Endothelial cell of umbilical vein (primary cell): Measurements from ENCODE around the gene ICAM1. TPM values are rescaled to one million over a fixed set of nuclear protein-coding genes. Genes with fewer than 3 reads are reported as not detected.

Experiments
- BruUV-seq: library from RNA; stranded (reverse); fragments of 400-500 nt; replicated peaks from 2 replicates; lab custom pipeline; 2021; lab: Mats Ljungman, UMichigan
- CTCF ChIA-PET: fragments of 300-600, 350-600 bp; sonication (Branson Sonifier 250); formaldehyde crosslinking; loops from one replicate; lab custom pipeline; 2021; ENCODE audit warnings: antibody characterized with exemption, inconsistent platforms; lab: Charles Lee
- POLR2A ChIA-PET: fragments of 300-600, 350-600 bp; sonication (Branson Sonifier 250); formaldehyde crosslinking; loops from one replicate; lab custom pipeline; 2021; ENCODE audit warnings: antibody characterized with exemption, inconsistent platforms; lab: Charles Lee
- DNase-seq: peaks from one replicate; pipeline ENCODE4 v3.0.0-alpha.2; 2011; ENCODE audit warnings: low read depth, low spot score
- FAIRE-seq: peaks from 2 replicates; lab custom pipeline; 2011; peaks lifted over from hg19 to GRCh38; lab: Jason Lieb, UNC
- H2AFZ ChIP-seq: 2 replicates; pipeline ENCODE4 v1.6.0; 2012; ENCODE audit warnings: low read depth, low read length, control low read depth, inconsistent platforms
- H3K27ac ChIP-seq: 2 replicates; pipeline ENCODE4 v1.5.1; 2011; ENCODE audit warnings: low read depth, mild to moderate bottlenecking, control low read depth, low read length, moderate library complexity; ENCODE audit not compliant: insufficient read depth
- H3K27me3 ChIP-seq, 2 experiments: 2 replicates each; pipeline versions ENCODE4 v1.6.0 to v1.6.1; 2011; ENCODE audit warnings: low read length in 2 of 2, mixed read lengths in 1 of 2; ENCODE audit not compliant: control insufficient read depth in 2 of 2, insufficient read depth in 2 of 2
- H3K36me3 ChIP-seq, 2 experiments: 2 replicates in 1 of 2; 3 replicates in 1 of 2; pipeline ENCODE4 v1.5.1; 2011; ENCODE audit warnings: low read length in 2 of 2, mild to moderate bottlenecking in 1 of 2, moderate library complexity in 1 of 2; ENCODE audit not compliant: control insufficient read depth in 2 of 2, insufficient read depth in 2 of 2; ENCODE audit errors: extremely low read depth in 1 of 2
- H3K4me1 ChIP-seq: 3 replicates; pipeline ENCODE4 v1.5.1; 2011; ENCODE audit warnings: mild to moderate bottlenecking, low read length; ENCODE audit not compliant: control insufficient read depth, insufficient read depth; ENCODE audit errors: extremely low read depth
- H3K4me2 ChIP-seq: 2 replicates; pipeline ENCODE4 v1.6.1; 2011; ENCODE audit warnings: low read length, control low read depth, mixed read lengths; ENCODE audit not compliant: insufficient read depth
- H3K4me3 ChIP-seq, 3 experiments: fragments of 200-600 bp in 1 of 3; sonication (generic), shearing (Covaris generic) in 1 of 3; replicated peaks in 1 of 3; 2 replicates each; pipeline ENCODE4 v1.5.1; 2011 to 2016; ENCODE audit warnings: control low read depth in 3 of 3, low read length in 3 of 3, mild to moderate bottlenecking in 2 of 3, inconsistent platforms in 1 of 3, low read depth in 1 of 3, moderate library complexity in 1 of 3; ENCODE audit not compliant: insufficient read depth in 1 of 3
- H3K79me2 ChIP-seq: 2 replicates; pipeline ENCODE4 v1.6.0; 2012; ENCODE audit warnings: low read length, inconsistent platforms; ENCODE audit not compliant: control insufficient read depth, insufficient read depth
- H3K9ac ChIP-seq: replicated peaks from 2 replicates; pipeline ENCODE3; 2011; ENCODE audit warnings: low read length, control low read depth; ENCODE audit not compliant: insufficient read depth; ENCODE audit errors: extremely low read depth
- H3K9me1 ChIP-seq: replicated peaks from 3 replicates; pipeline ENCODE4 v1.6.0; 2011; ENCODE audit warnings: mild to moderate bottlenecking, low read length; ENCODE audit not compliant: control insufficient read depth, insufficient read depth; ENCODE audit errors: extremely low read depth
- H3K9me3 ChIP-seq: replicated peaks from 2 replicates; pipeline ENCODE4 v1.5.1; 2012; ENCODE audit warnings: low read length, inconsistent platforms; ENCODE audit not compliant: control insufficient read depth, insufficient read depth
- H4K20me1 ChIP-seq: replicated peaks from 2 replicates; pipeline ENCODE3; 2011; ENCODE audit warnings: mild to moderate bottlenecking, low read length; ENCODE audit not compliant: control insufficient read depth, insufficient read depth; ENCODE audit errors: extremely low read depth
- EZH2 ChIP-seq: IDR thresholded peaks from 2 replicates; pipeline ENCODE4 v1.6.1; 2012; ENCODE audit warnings: borderline replicate concordance, low read depth, mild to moderate bottlenecking, moderate library complexity, low read length, inconsistent platforms; ENCODE audit not compliant: severe bottlenecking
- FOS ChIP-seq: IDR thresholded peaks from 2 replicates; pipeline ENCODE4 v1.6.1; 2011; ENCODE audit warnings: mild to moderate bottlenecking, low read length, moderate library complexity, borderline replicate concordance; ENCODE audit not compliant: insufficient read depth
- GATA2 ChIP-seq: IDR thresholded peaks from 2 replicates; pipeline ENCODE4 v1.7.0; 2011; ENCODE audit warnings: low read depth, mild to moderate bottlenecking, moderate library complexity, mixed read lengths, low read length; ENCODE audit not compliant: insufficient read length, insufficient read depth
- JUN ChIP-seq: IDR thresholded peaks from 2 replicates; pipeline ENCODE4 v1.6.1; 2011; ENCODE audit warnings: borderline replicate concordance, low read depth; ENCODE audit not compliant: insufficient read length, insufficient read depth
- MYC ChIP-seq: IDR thresholded peaks from one replicate; pipeline ENCODE4 v1.6.1; 2011; ENCODE audit warnings: mild to moderate bottlenecking, low read depth, low read length
- POLR2A ChIP-seq: IDR thresholded peaks from 2 replicates; pipeline ENCODE4 v1.6.1; 2012; ENCODE audit warnings: low read depth, mild to moderate bottlenecking, control low read depth, low read length
- POLR2AphosphoS5 ChIP-seq: IDR thresholded peaks from 2 replicates; pipeline ENCODE4 v1.6.1; 2012; ENCODE audit warnings: low read depth, mild to moderate bottlenecking, control low read depth, low read length, moderate library complexity; ENCODE audit not compliant: insufficient read depth
- dilution Hi-C: fragments of 300-500 bp; cut with MboI; formaldehyde crosslinking; loops from one replicate; pipeline ENCODE4 v1.15.0; 2019; ENCODE audit warnings: low sequenced_read_pairs; ENCODE audit not compliant: extremely low pct_ligation_motif_present
- intact Hi-C: fragments of 100-400 bp; cut with micrococcal nuclease; formaldehyde crosslinking; loops from one replicate; pipeline ENCODE4 v1.10.0; 2022
- polyA plus RNA-seq, 4 experiments: library from polyadenylated mRNA; depleted of rRNA in 3 of 4; stranded (reverse) in 3 of 4; unstranded in 1 of 4; fragments of >200 nt; gene quantifications; 2 replicates each; pipeline versions ENCODE4 v1.2.1 to v1.2.3, GENCODE V29; 2011 to 2012; ENCODE audit warnings: missing spikeins in 1 of 4
- total RNA-seq: library from RNA; stranded (reverse); gene quantifications from 2 replicates; pipeline ENCODE4 v1.2.3, GENCODE V29; 2021
- TF ChIP-seq, protein P1 (sequence below), 2 donors: IDR thresholded peaks; 1 replicate in 1 of 2; 2 replicates in 1 of 2; pipeline ENCODE4 v1.5.1; 2011; ENCODE audit warnings: low read length in 2 of 2, mild to moderate bottlenecking in 2 of 2, moderate library complexity in 2 of 2, control low read depth in 1 of 2, inconsistent platforms in 1 of 2, low read depth in 1 of 2; ENCODE audit not compliant: insufficient read depth in 1 of 2; ENCODE audit errors: extremely low read depth in 1 of 2
- TF ChIP-seq, protein P2 (sequence below): IDR thresholded peaks from 2 replicates; pipeline ENCODE4 v1.6.1; 2011; ENCODE audit not compliant: insufficient read depth, insufficient read length

The ICAM1 gene
- total and polyA plus RNA-seq, 2 donors (not counting 3 experiments of a cell fraction or from before 2014, with no cell fraction given) = 20.5 to 30.4 TPM

DNA sequence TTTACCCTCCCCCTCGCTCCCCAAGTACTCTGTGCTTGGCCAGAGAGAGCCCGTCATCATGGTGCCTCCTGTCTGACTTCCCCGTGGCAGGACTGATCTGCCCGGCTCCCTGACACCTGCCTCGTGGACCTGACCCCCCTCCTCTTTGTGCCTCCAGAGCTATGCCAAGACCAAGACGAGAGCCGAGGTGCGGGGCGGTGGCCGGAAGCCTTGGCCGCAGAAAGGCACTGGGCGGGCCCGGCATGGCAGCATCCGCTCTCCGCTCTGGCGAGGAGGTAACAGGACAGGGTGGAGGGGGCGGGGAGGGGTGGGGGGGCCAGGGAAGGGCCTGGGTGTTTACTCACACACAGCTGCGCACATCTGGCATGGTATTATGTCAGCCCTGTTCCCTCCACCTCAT is 14.4 kb upstream of the ICAM1 start:
- no peak for DNase-seq
- peaks cover 6 to 18% of the 10 kb centered on the region in 2 experiments for H3K36me3 ChIP-seq
- no peaks in the 10 kb centered on the region for H4K20me1 ChIP-seq
- H3K9ac ChIP-seq = no peak overlapping the region
- H3K4me2 ChIP-seq = no peak overlapping the region
- no peak overlapping the region for H3K4me3 ChIP-seq
- TF ChIP-seq POLR2A = no peak
- no peak for TF ChIP-seq POLR2AphosphoS5
- no peak for TF ChIP-seq JUN
- no peak for TF ChIP-seq EZH2
- TF ChIP-seq, protein P1, sequence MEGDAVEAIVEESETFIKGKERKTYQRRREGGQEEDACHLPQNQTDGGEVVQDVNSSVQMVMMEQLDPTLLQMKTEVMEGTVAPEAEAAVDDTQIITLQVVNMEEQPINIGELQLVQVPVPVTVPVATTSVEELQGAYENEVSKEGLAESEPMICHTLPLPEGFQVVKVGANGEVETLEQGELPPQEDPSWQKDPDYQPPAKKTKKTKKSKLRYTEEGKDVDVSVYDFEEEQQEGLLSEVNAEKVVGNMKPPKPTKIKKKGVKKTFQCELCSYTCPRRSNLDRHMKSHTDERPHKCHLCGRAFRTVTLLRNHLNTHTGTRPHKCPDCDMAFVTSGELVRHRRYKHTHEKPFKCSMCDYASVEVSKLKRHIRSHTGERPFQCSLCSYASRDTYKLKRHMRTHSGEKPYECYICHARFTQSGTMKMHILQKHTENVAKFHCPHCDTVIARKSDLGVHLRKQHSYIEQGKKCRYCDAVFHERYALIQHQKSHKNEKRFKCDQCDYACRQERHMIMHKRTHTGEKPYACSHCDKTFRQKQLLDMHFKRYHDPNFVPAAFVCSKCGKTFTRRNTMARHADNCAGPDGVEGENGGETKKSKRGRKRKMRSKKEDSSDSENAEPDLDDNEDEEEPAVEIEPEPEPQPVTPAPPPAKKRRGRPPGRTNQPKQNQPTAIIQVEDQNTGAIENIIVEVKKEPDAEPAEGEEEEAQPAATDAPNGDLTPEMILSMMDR (IDR thresholded peaks at IDR 0.05; ENCODE audit: extremely low read depth in 1 of 2, insufficient read depth in 1 of 2, low read depth in 1 of 2, low read length in 2 of 2) = no peak
- no peak for TF ChIP-seq FOS
- TF ChIP-seq MYC = no peak
- TF ChIP-seq GATA2 = no peak
- TF ChIP-seq, protein P2, sequence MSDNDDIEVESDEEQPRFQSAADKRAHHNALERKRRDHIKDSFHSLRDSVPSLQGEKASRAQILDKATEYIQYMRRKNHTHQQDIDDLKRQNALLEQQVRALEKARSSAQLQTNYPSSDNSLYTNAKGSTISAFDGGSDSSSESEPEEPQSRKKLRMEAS = no peak
- H2AFZ ChIP-seq = no peak overlapping the region
- no peak overlapping the region for H3K27ac ChIP-seq
- ChIA-PET POLR2A (no interaction called here), CTCF (interaction anchor here (0.6 to 10.0 kb wide), 4 partner anchors 13 to 160 kb away, joined by 3 to 606 read pairs (median 65); partner anchors contain the start of gene ICAM1)
- peaks cover 19% of the 10 kb centered on the region for H3K79me2 ChIP-seq
- dilution Hi-C loops (no loop called here), intact Hi-C loops (no loop called here)
- H3K27me3 ChIP-seq = no peaks in the 10 kb centered on the region
- H3K9me1 ChIP-seq = no peaks in the 10 kb centered on the region
- peaks cover 8% of the 10 kb centered on the region for H3K4me1 ChIP-seq
- BruUV-seq = no TSS peak
- H3K9me3 ChIP-seq = no peaks in the 10 kb centered on the region
- FAIRE-seq = no peak
